ENCODE results near the gene TRIO.

Gene TRIO

DNA sequence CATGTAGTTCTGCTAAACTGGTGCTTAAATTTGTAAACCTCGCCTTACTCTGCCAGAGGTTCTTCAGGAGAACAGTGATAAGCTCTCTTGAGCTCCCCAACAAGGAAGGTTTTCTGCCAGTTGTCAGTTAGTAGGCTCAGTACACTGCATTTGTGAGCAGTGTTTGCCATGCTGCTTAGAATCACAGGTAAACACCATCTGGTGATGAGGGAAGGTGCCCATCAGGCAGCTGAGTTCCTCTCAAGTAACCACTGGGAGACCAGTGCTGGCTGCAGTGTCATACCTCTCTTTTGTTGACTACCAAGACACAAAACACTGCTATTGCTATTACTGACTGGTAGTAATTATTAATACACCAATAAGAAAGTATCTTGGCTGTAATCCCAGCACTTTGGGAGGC lies 252.3 kb downstream of the TRIO start:
- no peak overlapping the region for H2AFZ ChIP-seq (ENCODE audit: low read length)
- DNase-seq, result no peak
- H4K20me1 ChIP-seq (ENCODE audit: insufficient read depth, low read length), result no peaks in the 10 kb centered on the region
- no peak overlapping the region for H3K27ac ChIP-seq (ENCODE audit: low read length)
- H3F3A ChIP-seq (ENCODE audit: insufficient read depth, low read length), result no peaks in the 10 kb centered on the region
- no peaks in the 10 kb centered on the region for H3K79me2 ChIP-seq (ENCODE audit: low read length)
- H3K9me3 ChIP-seq (replicated peaks; ENCODE audit: insufficient read depth, low read length), result no peaks in the 10 kb centered on the region
- no peak overlapping the region for H3K9ac ChIP-seq (ENCODE audit: low read length)
- no peaks in the 10 kb centered on the region for H3K9me2 ChIP-seq (replicated peaks; ENCODE audit: insufficient read depth, low read length)
- H3K4me3 ChIP-seq (ENCODE audit: low read length), result no peak overlapping the region
- no peaks in the 10 kb centered on the region for H3K4me1 ChIP-seq (ENCODE audit: low read length)
- H3K27me3 ChIP-seq (replicated peaks; ENCODE audit: insufficient read depth, low read length), result no peaks in the 10 kb centered on the region
- H3K36me3 ChIP-seq (replicated peaks; ENCODE audit: insufficient read depth, low read length), result peaks cover 11% of the 10 kb centered on the region
- no peak overlapping the region for H3K4me2 ChIP-seq (ENCODE audit: low read depth, low read length)
- no peak for TF ChIP-seq EZH2phosphoT487 (IDR thresholded peaks at IDR 0.05; ENCODE audit: low read length)
- TF ChIP-seq, protein P1, sequence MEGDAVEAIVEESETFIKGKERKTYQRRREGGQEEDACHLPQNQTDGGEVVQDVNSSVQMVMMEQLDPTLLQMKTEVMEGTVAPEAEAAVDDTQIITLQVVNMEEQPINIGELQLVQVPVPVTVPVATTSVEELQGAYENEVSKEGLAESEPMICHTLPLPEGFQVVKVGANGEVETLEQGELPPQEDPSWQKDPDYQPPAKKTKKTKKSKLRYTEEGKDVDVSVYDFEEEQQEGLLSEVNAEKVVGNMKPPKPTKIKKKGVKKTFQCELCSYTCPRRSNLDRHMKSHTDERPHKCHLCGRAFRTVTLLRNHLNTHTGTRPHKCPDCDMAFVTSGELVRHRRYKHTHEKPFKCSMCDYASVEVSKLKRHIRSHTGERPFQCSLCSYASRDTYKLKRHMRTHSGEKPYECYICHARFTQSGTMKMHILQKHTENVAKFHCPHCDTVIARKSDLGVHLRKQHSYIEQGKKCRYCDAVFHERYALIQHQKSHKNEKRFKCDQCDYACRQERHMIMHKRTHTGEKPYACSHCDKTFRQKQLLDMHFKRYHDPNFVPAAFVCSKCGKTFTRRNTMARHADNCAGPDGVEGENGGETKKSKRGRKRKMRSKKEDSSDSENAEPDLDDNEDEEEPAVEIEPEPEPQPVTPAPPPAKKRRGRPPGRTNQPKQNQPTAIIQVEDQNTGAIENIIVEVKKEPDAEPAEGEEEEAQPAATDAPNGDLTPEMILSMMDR (IDR thresholded peaks at IDR 0.05; ENCODE audit: low read length), result no peak
- TF ChIP-seq EZH2 (optimal IDR thresholded peaks at IDR 0.05; ENCODE audit: low read depth, low read length), result no peak

DNA sequence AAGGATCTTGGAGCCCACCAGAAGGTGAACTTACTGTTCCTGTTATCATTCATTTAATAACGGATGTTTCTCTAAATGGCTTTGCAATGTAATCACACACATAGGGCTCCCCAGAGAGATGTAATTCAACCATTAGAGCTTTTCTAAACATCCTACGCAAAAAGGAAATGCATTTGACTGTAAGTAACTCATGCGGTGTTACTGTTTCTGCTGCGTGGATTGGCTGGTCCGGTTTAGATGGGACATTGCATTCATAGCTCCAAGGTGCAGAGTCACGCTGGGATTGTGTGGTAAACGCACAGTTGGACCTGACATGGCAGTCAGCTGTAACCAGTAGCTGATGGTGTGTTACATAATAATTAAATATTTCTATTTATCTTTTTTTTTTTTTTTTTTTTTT lies 252.9 kb downstream of the TRIO start:
- no peak overlapping the region for H3K9ac ChIP-seq (ENCODE audit: low read length)
- H3K9me3 ChIP-seq (replicated peaks; ENCODE audit: insufficient read depth, low read length), result no peaks in the 10 kb centered on the region
- no peaks in the 10 kb centered on the region for H3F3A ChIP-seq (ENCODE audit: insufficient read depth, low read length)
- H3K36me3 ChIP-seq (replicated peaks; ENCODE audit: insufficient read depth, low read length), result peaks cover 11% of the 10 kb centered on the region
- H3K4me2 ChIP-seq (ENCODE audit: low read depth, low read length), result no peak overlapping the region
- H3K79me2 ChIP-seq (ENCODE audit: low read length), result no peaks in the 10 kb centered on the region
- no peak overlapping the region for H3K27ac ChIP-seq (ENCODE audit: low read length)
- no peaks in the 10 kb centered on the region for H4K20me1 ChIP-seq (ENCODE audit: insufficient read depth, low read length)
- DNase-seq, result no peak
- no peaks in the 10 kb centered on the region for H3K9me2 ChIP-seq (replicated peaks; ENCODE audit: insufficient read depth, low read length)
- H2AFZ ChIP-seq (ENCODE audit: low read length), result no peak overlapping the region
- TF ChIP-seq EZH2 (optimal IDR thresholded peaks at IDR 0.05; ENCODE audit: low read depth, low read length), result no peak
- TF ChIP-seq EZH2phosphoT487 (IDR thresholded peaks at IDR 0.05; ENCODE audit: low read length), result no peak
- TF ChIP-seq, protein P1 (IDR thresholded peaks at IDR 0.05; ENCODE audit: low read length), result no peak
- no peaks in the 10 kb centered on the region for H3K27me3 ChIP-seq (replicated peaks; ENCODE audit: insufficient read depth, low read length)
- no peaks in the 10 kb centered on the region for H3K4me1 ChIP-seq (ENCODE audit: low read length)
- no peak overlapping the region for H3K4me3 ChIP-seq (ENCODE audit: low read length)

DNA sequence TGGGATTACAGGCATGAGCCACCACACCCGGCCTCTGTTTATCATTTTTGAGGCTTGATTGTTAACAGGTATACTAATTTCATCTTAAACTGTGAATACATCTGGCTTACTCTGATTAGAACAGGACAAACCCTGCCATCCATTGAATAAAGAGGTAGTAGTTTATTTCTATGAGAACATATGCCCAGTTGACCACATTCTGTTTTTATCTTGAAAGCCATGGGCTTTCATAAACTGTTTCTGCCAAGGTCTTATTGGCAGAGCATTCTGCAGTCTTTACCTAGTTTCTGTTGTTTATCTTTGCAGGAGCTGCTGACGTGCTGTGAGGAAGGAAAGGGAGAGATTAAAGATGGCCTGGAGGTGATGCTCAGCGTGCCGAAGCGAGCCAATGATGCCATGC lies 253.6 kb downstream of the TRIO start:
- Histone ChIP-seq H3K27me3 (replicated peaks; ENCODE audit: insufficient read depth, low read length) (no peaks in the 10 kb centered on the region), H3K9ac (ENCODE audit: low read length) (no peak overlapping the region), H3K4me1 (ENCODE audit: low read length) (no peaks in the 10 kb centered on the region), H3K36me3 (replicated peaks; ENCODE audit: insufficient read depth, low read length) (peaks cover 11% of the 10 kb centered on the region; the same call in 1 of the 2 replicates), H2AFZ (ENCODE audit: low read length) (no peak overlapping the region), H3F3A (ENCODE audit: insufficient read depth, low read length) (no peaks in the 10 kb centered on the region), H3K4me2 (ENCODE audit: low read depth, low read length) (no peak overlapping the region), H3K27ac (ENCODE audit: low read length) (no peak overlapping the region), H3K9me2 (replicated peaks; ENCODE audit: insufficient read depth, low read length) (no peaks in the 10 kb centered on the region), H3K4me3 (ENCODE audit: low read length) (no peak overlapping the region), H3K9me3 (replicated peaks; ENCODE audit: insufficient read depth, low read length) (no peaks in the 10 kb centered on the region), H4K20me1 (ENCODE audit: insufficient read depth, low read length) (no peaks in the 10 kb centered on the region), H3K79me2 (ENCODE audit: low read length) (no peaks in the 10 kb centered on the region)
- TF ChIP-seq EZH2phosphoT487 (IDR thresholded peaks at IDR 0.05; ENCODE audit: low read length) (no peak), EZH2 (optimal IDR thresholded peaks at IDR 0.05; ENCODE audit: low read depth, low read length) (no peak)
- TF ChIP-seq, protein P1 (IDR thresholded peaks at IDR 0.05; ENCODE audit: low read length), result no peak
- DNase-seq, result no peak
